ENCODE data around the gene OR6M1.

Gene OR6M1

GRCh38 chr11:123806249-123806648 lies at the start of gene OR6M1:
Gene OR6M1 (minus strand): TSS chr11:123806349. CDS start chr11:123806349, 0 bp downstream.
- DNase-seq = no peak

- no peak for DNase-seq
Measured at GRCh38 chr11:123853038-123853437, 46.9 kb upstream of the OR6M1 start.

GRCh38 chr11:123852321-123852720 lies 46.2 kb upstream of the OR6M1 start:
- DNase-seq = no peak

- DNase-seq = no peak
Measured at GRCh38 chr11:123851110-123851509, 45.0 kb upstream of the OR6M1 start.

GRCh38 chr11:123841174-123841573 lies 35.0 kb upstream of the OR6M1 start:
- DNase-seq = no peak

DNA sequence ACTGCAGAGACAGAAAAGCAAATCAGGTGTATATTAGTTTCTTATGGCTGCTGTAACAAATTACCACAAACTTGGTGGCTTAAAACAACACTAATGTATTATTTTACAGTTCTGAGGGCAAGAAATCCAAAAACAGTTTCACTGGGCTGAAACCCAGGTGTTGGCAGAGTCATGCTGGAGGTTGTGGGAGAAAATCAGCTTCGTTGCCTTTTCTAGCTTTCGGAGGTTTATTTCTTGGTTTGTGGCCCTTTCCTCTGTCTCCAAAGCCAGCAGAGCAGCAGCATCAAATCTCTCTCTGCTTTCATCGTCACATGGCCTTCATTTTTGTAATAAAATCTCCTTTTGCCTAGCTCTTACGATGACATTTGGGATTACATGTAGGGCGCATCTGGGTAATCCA lies 33.0 kb upstream of the OR6M1 start:
- no peak for DNase-seq

DNA sequence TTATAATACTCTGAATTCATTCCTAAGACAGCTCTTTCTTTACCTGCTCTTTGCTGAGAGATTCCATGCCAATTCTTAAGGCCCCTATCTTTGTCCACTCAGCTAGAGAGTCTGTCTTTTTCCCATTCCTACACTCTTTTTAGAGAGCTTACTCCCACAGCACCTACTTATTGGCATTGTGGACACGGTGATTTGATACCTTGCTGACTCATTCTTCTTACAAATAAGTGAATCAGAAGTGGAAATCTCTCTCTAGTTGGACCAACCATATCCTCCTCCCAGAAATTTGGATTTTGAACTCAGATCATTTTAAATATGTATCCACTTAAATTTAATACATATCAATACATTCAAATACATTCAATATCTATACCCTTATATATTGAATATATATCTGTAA lies 32.5 kb upstream of the OR6M1 start:
- DNase-seq = no peak

- no peak for DNase-seq
Measured at GRCh38 chr11:123838199-123838598, 32.0 kb upstream of the OR6M1 start.

DNA sequence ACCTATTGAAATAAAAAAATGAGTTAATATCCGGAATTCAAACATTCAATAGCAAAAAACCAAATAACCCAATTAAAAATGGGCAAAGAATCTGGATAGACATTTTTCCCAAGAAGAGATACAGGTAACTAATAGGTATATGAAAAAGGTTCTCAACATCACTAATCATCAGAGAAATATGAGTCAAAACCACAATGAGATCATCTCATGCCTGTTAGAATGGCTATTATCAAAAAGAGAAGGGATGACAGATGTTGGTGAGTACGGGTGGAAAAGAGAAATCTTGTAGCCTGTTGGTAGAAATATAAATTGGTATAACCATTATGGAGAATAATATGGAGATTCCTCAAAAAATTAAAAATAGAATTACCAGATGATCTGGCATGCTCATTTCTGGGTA lies 26.9 kb upstream of the OR6M1 start:
- no peak for DNase-seq

GRCh38 chr11:123829745-123830144 lies 23.6 kb upstream of the OR6M1 start:
- no peak for DNase-seq

GRCh38 chr11:123822599-123822998 lies 16.4 kb upstream of the OR6M1 start:
- DNase-seq = no peak

- DNase-seq = no peak
Measured at GRCh38 chr11:123822032-123822431, 15.9 kb upstream of the OR6M1 start.

GRCh38 chr11:123815122-123815521 lies 9.0 kb upstream of the OR6M1 start:
- no peak for DNase-seq

- DNase-seq = no peak
Measured at GRCh38 chr11:123801765-123802164, 4.4 kb downstream of the OR6M1 start.

- no peak for DNase-seq
Measured at GRCh38 chr11:123800036-123800435, 6.1 kb downstream of the OR6M1 start.

DNA sequence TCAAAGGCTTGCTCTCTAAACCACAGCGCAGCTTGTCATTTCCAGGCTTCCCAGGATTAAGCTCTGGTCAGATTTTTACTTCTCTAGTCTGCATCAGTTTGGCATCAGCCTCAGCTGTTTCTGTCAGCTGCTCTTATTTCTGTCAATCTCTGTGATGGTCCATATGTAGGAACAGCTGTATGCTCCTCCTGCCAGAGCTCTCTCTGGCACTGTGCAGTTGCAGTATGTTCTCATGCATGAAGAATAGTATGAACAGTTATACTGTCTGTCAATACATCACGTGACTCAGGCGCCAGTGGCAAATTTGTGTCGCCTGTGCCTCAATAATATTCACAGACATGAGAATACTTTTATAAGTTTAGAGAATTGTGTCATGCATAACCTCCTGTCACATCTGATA lies 6.7 kb downstream of the OR6M1 start:
- no peak for DNase-seq

GRCh38 chr11:123798513-123799252 lies 7.5 kb downstream of the OR6M1 start:
- DNase-seq = no peak

- no peak for DNase-seq
Measured at GRCh38 chr11:123798079-123798478, 8.1 kb downstream of the OR6M1 start.

- DNase-seq = no peak
Measured at GRCh38 chr11:123797541-123797940, 8.6 kb downstream of the OR6M1 start.

GRCh38 chr11:123797114-123797513 lies 9.0 kb downstream of the OR6M1 start:
- no peak for DNase-seq

DNA sequence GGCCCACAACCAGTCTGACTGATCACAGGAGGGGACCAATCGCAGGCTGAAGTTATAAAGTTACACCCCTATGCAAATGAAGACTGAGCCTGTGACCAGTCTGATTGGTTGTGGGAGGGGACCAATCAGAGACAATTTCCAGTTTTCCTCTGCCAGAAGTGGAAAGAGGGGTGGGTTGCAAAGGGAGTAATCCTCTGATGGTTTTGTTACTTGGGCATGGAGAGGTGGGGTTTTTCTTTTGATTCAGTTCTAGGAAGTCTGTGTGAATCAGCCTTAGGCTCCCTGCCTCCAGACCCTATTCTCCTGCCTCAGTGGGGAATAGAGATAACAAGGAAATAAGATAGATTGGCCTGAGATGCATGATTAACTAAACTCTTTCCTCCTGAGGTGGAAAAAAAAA lies 9.9 kb downstream of the OR6M1 start:
- DNase-seq = no peak

DNA sequence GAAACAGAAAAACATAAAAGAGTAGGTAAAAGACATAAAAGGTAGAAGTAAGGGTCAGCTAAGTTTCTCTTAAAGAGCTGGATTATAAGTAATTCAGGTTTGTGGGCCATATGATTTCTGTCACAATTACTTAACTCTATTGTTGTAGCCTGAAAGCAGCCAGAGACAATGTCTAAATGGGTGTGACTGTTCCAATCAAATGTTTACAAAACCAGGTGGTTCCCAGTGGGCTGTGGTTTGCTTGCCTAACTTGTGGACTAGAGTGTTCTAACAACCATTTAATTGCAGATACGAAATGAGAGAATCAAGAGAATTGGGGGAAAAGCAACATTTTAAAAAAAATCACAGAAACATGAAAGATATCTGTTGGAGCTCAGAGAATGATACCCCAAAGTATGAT lies 22.6 kb downstream of the OR6M1 start:
- DNase-seq = no peak

DNA sequence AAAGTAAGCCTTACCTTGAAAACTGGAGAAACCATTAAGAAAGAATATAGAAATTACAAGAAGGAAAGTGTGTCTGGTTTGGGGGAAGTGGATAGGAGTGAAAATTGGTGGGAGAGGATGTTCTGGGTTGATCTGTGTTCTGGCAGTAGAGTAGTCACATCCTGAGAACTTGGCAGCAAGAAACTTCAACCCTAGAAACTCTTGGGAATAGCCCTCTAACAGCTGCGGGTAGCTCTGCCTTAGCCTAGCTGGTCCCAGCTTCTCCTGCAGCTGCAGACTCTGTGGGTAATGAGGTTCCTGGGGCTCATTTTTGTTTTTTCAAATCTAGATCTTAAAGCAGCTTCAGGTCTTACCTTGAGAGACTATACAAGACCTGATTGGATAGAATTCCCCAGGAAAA lies 27.6 kb downstream of the OR6M1 start:
- DNase-seq = no peak

- no peak for DNase-seq
Measured at GRCh38 chr11:123775715-123776549, 30.2 kb downstream of the OR6M1 start.
